ENCODE measurements around the gene DDAH1. TPM values are rescaled to one million over a fixed set of nuclear protein-coding genes. Genes with fewer than 3 reads are reported as not detected.

Gene DDAH1
- total and polyA plus RNA-seq, 2 of the 8 experiments (the other 6 are each of a cell fraction or from before 2014, with no cell fraction given), result 22.8 to 54.5 TPM

DNA sequence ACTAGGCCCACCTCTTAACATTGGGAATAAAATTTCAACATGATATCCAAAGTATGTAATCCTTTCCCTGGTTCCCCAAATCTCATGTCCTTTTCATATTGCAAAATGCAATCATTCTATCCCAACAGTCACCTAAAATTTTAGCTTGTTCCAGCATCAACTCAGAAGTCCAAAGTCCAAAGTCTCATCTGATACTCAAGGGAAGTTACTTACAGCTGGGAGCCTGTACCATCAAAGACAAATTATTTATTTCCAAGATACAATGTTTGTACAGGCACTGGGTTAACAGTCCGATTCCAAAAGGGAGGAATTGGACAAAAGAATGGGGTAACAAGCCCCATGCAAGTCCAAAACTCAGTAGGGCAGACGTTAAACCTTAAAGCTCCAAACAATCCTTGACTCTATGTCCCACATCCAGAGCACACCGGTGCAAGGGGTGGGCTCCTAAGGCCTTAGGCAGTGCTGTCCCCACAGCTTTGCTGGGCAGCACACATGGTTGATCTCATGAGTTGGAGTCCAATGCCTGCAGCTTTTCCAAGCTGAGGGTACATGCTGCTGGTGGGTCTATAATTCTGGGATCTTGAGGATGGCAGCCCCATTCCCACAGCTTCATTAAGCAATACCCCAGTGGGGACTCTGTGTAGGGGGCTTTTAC, 78.8 kb downstream of the DDAH1 start:
- H4K20me1 ChIP-seq (replicated peaks in 1 of 2; ENCODE audit: control insufficient read depth in 1 of 2, insufficient read depth in 2 of 2, low read length in 2 of 2), result no peaks in the 10 kb centered on the region
- no peak overlapping the region for H3K9ac ChIP-seq (replicated peaks in 1 of 4; ENCODE audit: extremely low read depth in 1 of 4, low read depth in 3 of 4, low read length in 3 of 4)
- CTCF ChIA-PET (ENCODE audit: partially characterized antibody), result interaction anchor here (0.9 to 2.4 kb wide), 3 partner anchors 10 to 42 kb away, joined by 3 to 5 read pairs (median 4); no protein-coding TSS in a partner anchor
- H3K36me3 ChIP-seq (ENCODE audit: control insufficient read depth in 2 of 4, insufficient read depth in 4 of 4, low read length in 3 of 4), result peaks cover 0 to 2% (median 0%) of the 10 kb centered on the region in 4 experiments; a peak in 2 of 8 replicates
- H3K23ac ChIP-seq (ENCODE audit: insufficient read length), result no peak overlapping the region
- peaks cover 12 to 17% of the 10 kb centered on the region in 2 experiments; a peak in 1 of 4 replicates for H3K9me3 ChIP-seq (ENCODE audit: insufficient read depth in 2 of 2, low read depth in 1 of 2, low read length in 1 of 2)
- no peak overlapping the region for H2AFZ ChIP-seq (ENCODE audit: low read length)
- POLR2A ChIA-PET (ENCODE audit: partially characterized antibody), result no interaction called here
- no peak overlapping the region for H3K14ac ChIP-seq (ENCODE audit: insufficient read length)
- H2BK5ac ChIP-seq (ENCODE audit: low read depth, low read length), result no peak overlapping the region
- no peak overlapping the region for H2BK120ac ChIP-seq (replicated peaks; ENCODE audit: low read depth, low read length)
- no peak overlapping the region for H4K5ac ChIP-seq (ENCODE audit: insufficient read length, low read depth, low read length)
- H3K4me3 ChIP-seq (ENCODE audit: extremely low read depth in 1 of 4, insufficient read depth in 2 of 4, low read depth in 3 of 4, low read length in 4 of 4), result no peak overlapping the region
- WGBS, 2 experiments (ENCODE audit: extremely low coverage in 1 of 2, insufficient coverage in 1 of 2, insufficient read length in 1 of 2, insufficient replicate concordance in 2 of 2, low coverage in 1 of 2, low lambda C conversion rate in 2 of 2, missing lambda C conversion rate in 1 of 2), result 89% methylated on average over 3 of the region's 3 CpGs; no CpG with 5 or more reads in 1 of the 2 experiments
- H3K4me1 ChIP-seq (replicated peaks in 1 of 4; ENCODE audit: control insufficient read depth in 3 of 4, insufficient read depth in 4 of 4, low read length in 3 of 4), result no peaks in the 10 kb centered on the region
- DNase-seq (ENCODE audit: low read depth in 1 of 2, low spot score in 2 of 2), result no peak
- H2BK15ac ChIP-seq (ENCODE audit: low read length), result no peak overlapping the region
- H2BK12ac ChIP-seq (ENCODE audit: low read depth, low read length), result no peak overlapping the region
- H3K23me2 ChIP-seq (ENCODE audit: low read depth, low read length), result no peaks in the 10 kb centered on the region
- no peak overlapping the region for H3K56ac ChIP-seq (replicated peaks; ENCODE audit: insufficient read length, low read depth, low read length)
- H2BK20ac ChIP-seq (ENCODE audit: low read length), result no peak overlapping the region
- no peak overlapping the region for H3K27ac ChIP-seq (ENCODE audit: low read depth, low read length)
- H3K27me3 ChIP-seq (replicated peaks in 1 of 4; ENCODE audit: control insufficient read depth in 3 of 4, extremely low read depth in 1 of 4, insufficient read depth in 3 of 4, low read length in 3 of 4), result no peaks in the 10 kb centered on the region
- no peak for FAIRE-seq
- no peak overlapping the region for H3K4ac ChIP-seq (replicated peaks; ENCODE audit: insufficient read length, low read depth, low read length)
- TF ChIP-seq JUND (IDR thresholded peaks at IDR 0.05; ENCODE audit: low read length) (no peak), CREB1 (IDR thresholded peaks at IDR 0.05) (no peak), KDM4A (IDR thresholded peaks at IDR 0.05; ENCODE audit: low read depth, low read length, severe bottlenecking) (no peak), CHD2 (IDR thresholded peaks at IDR 0.05; ENCODE audit: low read length) (no peak), TBP (IDR thresholded peaks at IDR 0.05; ENCODE audit: low read depth, low read length) (no peak), POLR2A (IDR thresholded peaks at IDR 0.05; ENCODE audit: control extremely low read depth in 1 of 2, low read depth in 2 of 2, low read length in 2 of 2) (no peak), ASH2L (IDR thresholded peaks at IDR 0.05; ENCODE audit: low read length) (no peak), MAFK (IDR thresholded peaks at IDR 0.05; ENCODE audit: low read depth, low read length) (no peak), CBX5 (IDR thresholded peaks at IDR 0.05; ENCODE audit: low read depth, low read length) (no peak), CBX8 (IDR thresholded peaks at IDR 0.05; ENCODE audit: borderline replicate concordance, low read depth, low read length) (no peak), EGR1 (IDR thresholded peaks at IDR 0.05; ENCODE audit: borderline replicate concordance, low read depth, low read length) (no peak)
- TF ChIP-seq, protein P1, sequence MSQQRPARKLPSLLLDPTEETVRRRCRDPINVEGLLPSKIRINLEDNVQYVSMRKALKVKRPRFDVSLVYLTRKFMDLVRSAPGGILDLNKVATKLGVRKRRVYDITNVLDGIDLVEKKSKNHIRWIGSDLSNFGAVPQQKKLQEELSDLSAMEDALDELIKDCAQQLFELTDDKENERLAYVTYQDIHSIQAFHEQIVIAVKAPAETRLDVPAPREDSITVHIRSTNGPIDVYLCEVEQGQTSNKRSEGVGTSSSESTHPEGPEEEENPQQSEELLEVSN (IDR thresholded peaks at IDR 0.05), result no peak
- no peak overlapping the region for H4K91ac ChIP-seq (replicated peaks; ENCODE audit: insufficient read length, low read length)
- no peak overlapping the region for H3K4me2 ChIP-seq (ENCODE audit: insufficient read depth in 1 of 2, low read depth in 2 of 2, low read length in 2 of 2)
- no peak overlapping the region for H2AK5ac ChIP-seq (ENCODE audit: low read depth, low read length)
- H3K18ac ChIP-seq (ENCODE audit: extremely low read depth, low read length), result no peak overlapping the region
- H4K8ac ChIP-seq (ENCODE audit: extremely low read depth, insufficient read depth, low read length), result no peak overlapping the region
- H3K79me1 ChIP-seq (ENCODE audit: low read depth, low read length), result no peaks in the 10 kb centered on the region
- no peaks in the 10 kb centered on the region for H3K79me2 ChIP-seq (ENCODE audit: control insufficient read depth in 1 of 2, insufficient read depth in 2 of 2, low read length in 2 of 2)
